Stimulated activated naive CD4-positive, alpha-beta T cell (primary cell): ENCODE results near the gene KCND3.
"Not testable (repeated sequence)": the region's sequence is repeated elsewhere in the genome, so short reads cannot be mapped to it uniquely, and the experiment has no call there.

Source experiments
- DNase-seq, 6 experiments: peaks; one replicate each; lab custom pipeline; 2025; lab: John Stamatoyannopoulos, UW

KCND3 gene

GRCh38 chr1:111811891-111812290 is 177.6 kb downstream of the KCND3 start:
- no peak for DNase-seq

GRCh38 chr1:111805251-111805650 is 184.2 kb downstream of the KCND3 start:
- no peak for DNase-seq

- no peak for DNase-seq
These were observed 184.7 kb downstream of the KCND3 start for GRCh38 chr1:111804776-111805175.

GRCh38 chr1:111803951-111804350 is 185.5 kb downstream of the KCND3 start:
- no peak for DNase-seq

- no peak for DNase-seq
These were observed 186.5 kb downstream of the KCND3 start for GRCh38 chr1:111802984-111803383.

GRCh38 chr1:111802110-111802509 is 187.4 kb downstream of the KCND3 start:
- no peak for DNase-seq

GRCh38 chr1:111801071-111801850 is 188.2 kb downstream of the KCND3 start:
- no peak for DNase-seq

- DNase-seq, result not testable (repeated sequence)
These were observed 189.7 kb downstream of the KCND3 start for GRCh38 chr1:111799722-111800121.

- DNase-seq, result no peak
These were observed 190.9 kb downstream of the KCND3 start for GRCh38 chr1:111798580-111798979.

- DNase-seq, result no peak
These were observed 194.1 kb downstream of the KCND3 start for GRCh38 chr1:111795401-111795800.

GRCh38 chr1:111793923-111794322 is 195.5 kb downstream of the KCND3 start:
- DNase-seq, result no peak

GRCh38 chr1:111792249-111792648 is 197.2 kb downstream of the KCND3 start:
- DNase-seq, result no peak

GRCh38 chr1:111791776-111792175 is 197.7 kb downstream of the KCND3 start:
- no peak for DNase-seq

- no peak for DNase-seq
These were observed 199.7 kb downstream of the KCND3 start for GRCh38 chr1:111789666-111790316.

- DNase-seq, result no peak
These were observed 200.3 kb downstream of the KCND3 start for GRCh38 chr1:111789142-111789541.

GRCh38 chr1:111786669-111787207 is 202.7 kb downstream of the KCND3 start:
- no peak for DNase-seq

- no peak for DNase-seq
These were observed 205.1 kb downstream of the KCND3 start for GRCh38 chr1:111784273-111784901.

- no peak for DNase-seq
These were observed 209.9 kb downstream of the KCND3 start for GRCh38 chr1:111779546-111779945.

GRCh38 chr1:111778541-111779051 is 210.9 kb downstream of the KCND3 start:
- no peak for DNase-seq

GRCh38 chr1:111778066-111778465 is 211.4 kb downstream of the KCND3 start:
- DNase-seq, result no peak

- no peak for DNase-seq
These were observed 212.2 kb downstream of the KCND3 start for GRCh38 chr1:111777301-111777700.

- DNase-seq, result no peak
These were observed 212.6 kb downstream of the KCND3 start for GRCh38 chr1:111776861-111777260.

GRCh38 chr1:111776391-111776790 is 213.1 kb downstream of the KCND3 start:
- no peak for DNase-seq
